DOHH2 (cell line): Measurements from ENCODE around the gene PPP4R3B.

Source experiments
- H3F3A ChIP-seq: fragments of 200-600 bp; sonication (generic), shearing (Covaris generic); 2 replicates; pipeline ENCODE4 v1.6.0; 2016; ENCODE audit warnings: antibody characterized with exemption, mild to moderate bottlenecking; ENCODE audit not compliant: control insufficient read depth, insufficient read depth
- H3K27ac ChIP-seq: fragments of 200-600 bp; sonication (generic); 2 replicates; pipeline ENCODE4 v1.5.1; 2014; ENCODE audit warnings: low read depth, mild to moderate bottlenecking, low read length, moderate library complexity
- H3K27me3 ChIP-seq: fragments of 200-600 bp; sonication (generic); 2 replicates; pipeline ENCODE4 v1.6.1; 2014; ENCODE audit warnings: mild to moderate bottlenecking, low read length, mixed read lengths; ENCODE audit not compliant: control insufficient read depth
- H3K36me3 ChIP-seq: fragments of 200-600 bp; sonication (generic); 2 replicates; pipeline ENCODE4 v1.6.1; 2014; ENCODE audit warnings: mild to moderate bottlenecking, low read length, moderate library complexity, mixed read lengths; ENCODE audit not compliant: control insufficient read depth
- H3K4me1 ChIP-seq: fragments of 200-600 bp; sonication (generic); 2 replicates; pipeline ENCODE4 v1.6.1; 2014; ENCODE audit warnings: mild to moderate bottlenecking, low read length, mixed read lengths; ENCODE audit not compliant: control insufficient read depth
- H3K4me2 ChIP-seq: fragments of 200-600 bp; sonication (generic); 2 replicates; pipeline ENCODE4 v1.6.0; 2014; ENCODE audit warnings: mild to moderate bottlenecking, low read length, moderate library complexity
- H3K4me3 ChIP-seq: fragments of 200-600 bp; sonication (generic); 2 replicates; pipeline ENCODE4 v1.5.1; 2014; ENCODE audit warnings: mild to moderate bottlenecking, low read length, mixed read lengths
- H3K79me2 ChIP-seq: fragments of 200-600 bp; sonication (generic); 2 replicates; pipeline ENCODE4 v1.6.1; 2014; ENCODE audit warnings: mild to moderate bottlenecking, low read length, mixed read lengths; ENCODE audit not compliant: control insufficient read depth
- H3K9me2 ChIP-seq: fragments of 200-600 bp; sonication (generic); replicated peaks from 2 replicates; pipeline ENCODE4 v1.6.1; 2014; ENCODE audit warnings: mild to moderate bottlenecking, low read length, mixed read lengths; ENCODE audit not compliant: control insufficient read depth
- H3K9me3 ChIP-seq: fragments of 200-600 bp; sonication (generic); 2 replicates; pipeline ENCODE4 v1.6.1; 2014; ENCODE audit warnings: antibody characterized with exemption, low read length, mixed read lengths; ENCODE audit not compliant: control insufficient read depth, insufficient read depth
- H4K20me1 ChIP-seq: fragments of 200-600 bp; sonication (generic); 2 replicates; pipeline ENCODE4 v1.6.0; 2014; ENCODE audit warnings: low read depth, mild to moderate bottlenecking, antibody characterized with exemption, low read length, moderate library complexity; ENCODE audit not compliant: control insufficient read depth, insufficient read depth
- EZH2phosphoT487 ChIP-seq: fragments of 200-600 bp; sonication (generic); IDR thresholded peaks from 2 replicates; pipeline ENCODE4 v1.6.1; 2017; ENCODE audit warnings: borderline replicate concordance, mild to moderate bottlenecking, antibody characterized with exemption, low read length, moderate library complexity, mixed read lengths
- TF ChIP-seq, protein P1 (sequence below): fragments of 200-600 bp; sonication (generic); IDR thresholded peaks from one replicate; pipeline ENCODE4 v1.5.1; 2014; ENCODE audit warnings: antibody characterized with exemption, mild to moderate bottlenecking, low read depth, low read length; ENCODE audit not compliant: poor library complexity, severe bottlenecking

The PPP4R3B gene

DNA sequence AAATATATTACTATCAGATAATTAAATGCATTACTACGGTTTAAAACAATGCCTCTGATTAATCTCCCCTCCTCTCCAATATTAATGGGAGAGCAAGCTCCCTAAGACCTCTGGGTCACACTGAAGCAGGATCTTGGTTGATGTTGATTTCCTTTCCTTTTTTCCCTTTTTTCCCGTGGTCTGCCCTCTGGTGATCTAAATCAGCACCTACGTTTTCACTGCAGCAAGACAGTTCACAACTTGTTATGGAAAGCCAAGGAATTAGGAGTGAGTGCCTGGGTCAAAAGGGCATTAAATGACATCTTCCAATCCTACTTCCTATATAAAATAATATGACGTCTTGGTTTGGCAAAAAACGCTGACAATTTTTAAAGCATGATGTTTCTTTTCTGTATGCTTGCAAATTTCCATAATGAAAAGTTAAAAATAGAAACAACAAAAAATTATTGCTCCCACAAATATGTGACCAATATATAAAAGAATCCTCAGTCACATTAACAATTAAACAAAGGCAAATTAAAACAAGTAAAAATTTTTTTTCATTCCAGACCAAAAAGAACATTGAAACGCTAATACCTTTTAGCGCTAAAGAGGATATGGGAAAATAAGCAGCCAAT lies 105.8 kb downstream of the PPP4R3B start:
- Histone ChIP-seq H3K79me2 (no peaks in the 10 kb centered on the region), H3K4me2 (no peak overlapping the region), H3K9me2 (no peaks in the 10 kb centered on the region), H3K4me1 (no peaks in the 10 kb centered on the region), H3K27ac (no peak overlapping the region), H3K4me3 (no peak overlapping the region), H3K9me3 (no peaks in the 10 kb centered on the region), H3F3A (0 out of 2 replicates have a peak, but pooled peaks cover 3% of the 10 kb centered on the region), H3K27me3 (no peaks in the 10 kb centered on the region), H4K20me1 (no peaks in the 10 kb centered on the region), H3K36me3 (no peaks in the 10 kb centered on the region)
- no peak for TF ChIP-seq EZH2phosphoT487
- TF ChIP-seq, protein P1, sequence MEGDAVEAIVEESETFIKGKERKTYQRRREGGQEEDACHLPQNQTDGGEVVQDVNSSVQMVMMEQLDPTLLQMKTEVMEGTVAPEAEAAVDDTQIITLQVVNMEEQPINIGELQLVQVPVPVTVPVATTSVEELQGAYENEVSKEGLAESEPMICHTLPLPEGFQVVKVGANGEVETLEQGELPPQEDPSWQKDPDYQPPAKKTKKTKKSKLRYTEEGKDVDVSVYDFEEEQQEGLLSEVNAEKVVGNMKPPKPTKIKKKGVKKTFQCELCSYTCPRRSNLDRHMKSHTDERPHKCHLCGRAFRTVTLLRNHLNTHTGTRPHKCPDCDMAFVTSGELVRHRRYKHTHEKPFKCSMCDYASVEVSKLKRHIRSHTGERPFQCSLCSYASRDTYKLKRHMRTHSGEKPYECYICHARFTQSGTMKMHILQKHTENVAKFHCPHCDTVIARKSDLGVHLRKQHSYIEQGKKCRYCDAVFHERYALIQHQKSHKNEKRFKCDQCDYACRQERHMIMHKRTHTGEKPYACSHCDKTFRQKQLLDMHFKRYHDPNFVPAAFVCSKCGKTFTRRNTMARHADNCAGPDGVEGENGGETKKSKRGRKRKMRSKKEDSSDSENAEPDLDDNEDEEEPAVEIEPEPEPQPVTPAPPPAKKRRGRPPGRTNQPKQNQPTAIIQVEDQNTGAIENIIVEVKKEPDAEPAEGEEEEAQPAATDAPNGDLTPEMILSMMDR, result no peak

DNA sequence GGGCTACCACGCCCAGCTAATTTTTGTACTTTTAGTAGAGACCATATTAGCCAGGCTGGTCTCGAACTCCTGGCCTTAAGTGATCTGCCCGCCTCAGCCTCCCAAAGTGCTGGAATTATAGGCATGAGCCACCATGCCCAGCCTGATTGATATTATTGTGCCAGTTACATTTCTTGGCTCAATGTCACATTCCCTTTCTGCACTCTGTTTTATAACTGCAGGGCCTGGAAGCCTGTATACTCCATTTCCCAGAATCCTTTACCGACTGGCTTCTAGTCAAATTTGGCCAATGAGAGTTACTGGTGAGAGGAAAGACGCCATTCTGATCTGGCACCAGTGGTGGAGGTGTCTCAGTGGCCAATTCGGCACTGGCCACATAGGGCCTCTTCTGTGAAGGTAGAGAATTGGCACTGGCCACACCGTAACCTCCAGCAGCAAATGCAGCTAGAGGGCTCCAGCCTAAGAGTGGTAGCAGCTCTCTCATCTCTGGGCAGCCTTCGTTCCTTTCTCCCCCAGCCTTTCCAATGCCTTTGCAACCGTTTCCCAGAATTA lies 114.8 kb downstream of the PPP4R3B start:
- TF ChIP-seq, protein P1, result no peak
- no peak for TF ChIP-seq EZH2phosphoT487
- Histone ChIP-seq H3K27me3 (peaks cover 4% of the 10 kb centered on the region; the same call in 1 of the 2 replicates), H3K79me2 (no peaks in the 10 kb centered on the region), H3K36me3 (no peaks in the 10 kb centered on the region), H3K4me3 (no peak overlapping the region), H3F3A (no peaks in the 10 kb centered on the region), H3K9me2 (no peaks in the 10 kb centered on the region), H3K4me1 (no peaks in the 10 kb centered on the region), H3K27ac (no peak overlapping the region), H3K9me3 (no peaks in the 10 kb centered on the region), H4K20me1 (no peaks in the 10 kb centered on the region), H3K4me2 (no peak overlapping the region)

DNA sequence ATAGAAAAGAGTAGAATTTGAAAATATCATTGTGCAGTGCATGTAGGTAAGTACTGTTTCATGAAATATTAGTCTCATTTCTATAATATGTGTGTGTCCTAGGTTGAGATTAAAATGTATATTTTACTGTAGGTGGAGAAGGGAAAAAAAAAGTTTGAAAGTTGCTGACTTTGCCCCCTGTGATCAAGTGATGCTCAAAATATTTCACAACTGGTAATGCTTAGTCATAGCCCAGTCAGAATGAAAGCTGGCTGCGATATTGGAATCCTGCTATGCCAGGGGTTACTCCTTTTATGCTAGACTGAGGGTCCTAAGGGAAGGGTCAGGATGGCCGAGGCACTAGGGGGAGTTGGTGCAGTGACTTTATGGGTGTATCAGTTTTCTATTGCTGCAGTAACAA lies 117.4 kb downstream of the PPP4R3B start:
- Histone ChIP-seq H4K20me1 (no peaks in the 10 kb centered on the region), H3K36me3 (no peaks in the 10 kb centered on the region), H3K4me2 (no peak overlapping the region), H3K4me3 (no peak overlapping the region), H3F3A (no peaks in the 10 kb centered on the region), H3K9me2 (no peaks in the 10 kb centered on the region), H3K27ac (no peak overlapping the region), H3K9me3 (no peaks in the 10 kb centered on the region), H3K79me2 (no peaks in the 10 kb centered on the region), H3K4me1 (no peaks in the 10 kb centered on the region), H3K27me3 (peaks cover 4% of the 10 kb centered on the region; the same call in 1 of the 2 replicates)
- TF ChIP-seq EZH2phosphoT487, result no peak
- TF ChIP-seq, protein P1, result no peak
